HL-60 (cell line): ENCODE data around the gene AKAP6.

Source experiments
- DNase-seq, 2 experiments: peaks; one replicate each; pipeline ENCODE4 v3.0.0-alpha.2; 2010 to 2020; ENCODE audit warnings: low read depth in 1 of 2, low spot score in 1 of 2
- H3K27ac ChIP-seq: fragments of 250-450 bp; sonication (Bioruptor Pico); replicated peaks from 2 replicates; pipeline ENCODE4 v1.5.1; 2020; ENCODE audit warnings: mild to moderate bottlenecking, moderate library complexity
- H3K27me3 ChIP-seq: fragments of 250-450 bp; sonication (Bioruptor Pico); 2 replicates; pipeline ENCODE4 v1.5.1; 2021; ENCODE audit warnings: mild to moderate bottlenecking, moderate library complexity; ENCODE audit not compliant: insufficient read depth, poor library complexity, severe bottlenecking
- H3K4me3 ChIP-seq: replicated peaks from 2 replicates; pipeline ENCODE4 v1.5.1; 2011; ENCODE audit warnings: mild to moderate bottlenecking, control low read depth, low read length; ENCODE audit not compliant: insufficient read depth
- CTCF ChIP-seq: IDR thresholded peaks from one replicate; pipeline ENCODE4 v1.5.1; 2011; ENCODE audit warnings: low read length, control low read depth, inconsistent platforms; ENCODE audit not compliant: insufficient read depth
- GABPA ChIP-seq: IDR thresholded peaks from 2 replicates; pipeline ENCODE4 v1.6.1; 2012; ENCODE audit warnings: low read depth
- POLR2AphosphoS5 ChIP-seq: IDR thresholded peaks from 2 replicates; pipeline ENCODE4 v1.6.1; 2012; ENCODE audit warnings: low read depth
- REST ChIP-seq: IDR thresholded peaks from 2 replicates; pipeline ENCODE4 v1.6.1; 2012; ENCODE audit warnings: low read depth; ENCODE audit not compliant: insufficient replicate concordance
- SPI1 ChIP-seq: IDR thresholded peaks from 2 replicates; pipeline ENCODE4 v1.6.1; 2012; ENCODE audit warnings: low read depth, mild to moderate bottlenecking, borderline replicate concordance

AKAP6 gene

GRCh38 chr14:32331206-32331605 is 2.1 kb downstream of the AKAP6 start:
- H3K27me3 ChIP-seq = no peaks in the 10 kb centered on the region
- no peak for DNase-seq
- no peak overlapping the region for H3K27ac ChIP-seq
- no peak for TF ChIP-seq CTCF
- no peak overlapping the region for H3K4me3 ChIP-seq

- Histone ChIP-seq H3K27me3 (no peaks in the 10 kb centered on the region), H3K4me3 (no peak overlapping the region), H3K27ac (no peak overlapping the region)
- no peak for TF ChIP-seq GABPA
- TF ChIP-seq POLR2AphosphoS5 = no peak
- no peak for TF ChIP-seq SPI1
- TF ChIP-seq REST = no peak
- no peak for TF ChIP-seq CTCF
- DNase-seq = no peak
These were observed 3.6 kb downstream of the AKAP6 start for GRCh38 chr14:32332415-32333316.

- H3K4me3 ChIP-seq = no peak overlapping the region
- H3K27me3 ChIP-seq = no peaks in the 10 kb centered on the region
- TF ChIP-seq GABPA (no peak), CTCF (no peak), POLR2AphosphoS5 (no peak), REST (no peak)
- DNase-seq = no peak
- no peak overlapping the region for H3K27ac ChIP-seq
These were observed 7.6 kb downstream of the AKAP6 start for GRCh38 chr14:32336702-32337101.

GRCh38 chr14:32337759-32338158 is 8.7 kb downstream of the AKAP6 start:
- TF ChIP-seq CTCF = no peak
- no peak for TF ChIP-seq POLR2AphosphoS5
- TF ChIP-seq SPI1 = no peak
- TF ChIP-seq GABPA = no peak
- TF ChIP-seq REST = no peak
- Histone ChIP-seq H3K27ac (no peak overlapping the region), H3K27me3 (no peaks in the 10 kb centered on the region), H3K4me3 (no peak overlapping the region)
- DNase-seq = no peak
